ES-I3 (cell line): Measurements from ENCODE around the gene PRKG1.
"Not testable (repeated sequence)": the region's sequence is repeated elsewhere in the genome, so short reads cannot be mapped to it uniquely, and the experiment has no call there.

Experiments used
- H3K36me3 ChIP-seq: 2 replicates; pipeline ENCODE4 v1.6.1; 2013; ENCODE audit warnings: mild to moderate bottlenecking, low read length, control low read depth, moderate library complexity; ENCODE audit not compliant: insufficient read depth
- H3K4me1 ChIP-seq: 2 replicates; pipeline ENCODE4 v1.6.1; 2013; ENCODE audit warnings: mild to moderate bottlenecking, control low read depth, low read length; ENCODE audit not compliant: insufficient read depth
- H3K9ac ChIP-seq: 2 replicates; pipeline ENCODE4 v1.6.1; 2013; ENCODE audit warnings: low read depth, mild to moderate bottlenecking, low read length, moderate library complexity
- H3K9me3 ChIP-seq: 2 replicates; pipeline ENCODE4 v1.6.1; 2013; ENCODE audit warnings: mild to moderate bottlenecking, low read length, moderate library complexity; ENCODE audit not compliant: control insufficient read depth, insufficient read depth

PRKG1 gene

DNA sequence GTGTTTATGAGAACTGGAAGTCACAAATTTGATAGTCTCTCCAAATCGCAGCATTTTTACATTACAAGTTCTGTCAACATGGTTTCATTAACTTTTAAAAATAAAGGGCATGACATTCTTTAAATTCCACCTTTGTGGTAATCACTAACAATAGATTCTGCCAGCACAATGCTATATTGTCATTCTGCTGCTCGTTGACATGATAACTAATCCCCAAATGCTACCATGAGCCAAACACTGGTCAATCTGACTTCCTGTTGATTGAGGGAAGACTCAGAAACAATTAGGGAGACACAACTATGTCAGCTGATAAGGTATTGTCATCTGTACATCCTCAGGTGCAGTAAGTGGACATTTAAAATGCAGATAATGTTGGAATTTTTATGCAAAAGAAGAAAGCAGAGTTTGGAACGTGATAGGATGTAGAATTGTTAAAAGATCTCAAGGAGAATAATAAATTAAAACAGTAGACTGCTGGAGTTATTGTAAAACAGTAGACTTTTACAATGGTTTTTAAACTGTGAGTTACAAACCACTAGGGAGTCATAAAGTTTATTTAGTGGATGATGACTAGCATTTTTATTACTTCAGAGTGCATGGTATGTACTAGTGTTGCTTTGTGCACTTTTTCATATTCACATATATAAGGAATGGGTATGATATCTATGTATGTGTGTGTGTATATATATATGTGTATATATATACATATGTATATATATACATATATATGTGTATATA lies 1113.4 kb downstream of the PRKG1 start:
- no peaks in the 10 kb centered on the region for H3K9me3 ChIP-seq
- H3K4me1 ChIP-seq, result peaks cover 5% of the 10 kb centered on the region; the same call in 1 of the 2 replicates
- H3K36me3 ChIP-seq, result no peaks in the 10 kb centered on the region
- H3K9ac ChIP-seq, result no peak overlapping the region

DNA sequence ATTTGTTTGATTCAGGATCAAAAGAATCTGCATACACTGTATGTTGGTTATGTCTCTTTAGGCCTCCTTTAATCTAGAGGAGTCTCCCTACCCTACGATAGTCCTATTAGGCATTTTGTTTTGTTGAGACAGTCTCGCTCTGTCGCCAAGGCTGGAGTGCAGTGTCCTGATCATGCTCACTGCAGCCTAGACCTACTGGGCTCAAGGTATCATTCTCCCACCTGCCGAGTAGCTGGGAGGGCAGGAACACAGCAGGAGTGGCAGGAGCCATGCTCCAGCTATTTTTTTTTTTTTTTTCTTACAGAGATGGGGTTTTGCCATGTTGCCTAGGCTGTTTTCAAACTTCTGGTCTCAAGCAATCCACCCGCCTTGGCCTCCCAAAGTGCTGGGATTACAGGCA lies 1116.8 kb downstream of the PRKG1 start:
- Histone ChIP-seq H3K9me3 (no peaks in the 10 kb centered on the region), H3K36me3 (no peaks in the 10 kb centered on the region), H3K4me1 (peaks cover 5% of the 10 kb centered on the region; the same call in 1 of the 2 replicates), H3K9ac (no peak overlapping the region)

DNA sequence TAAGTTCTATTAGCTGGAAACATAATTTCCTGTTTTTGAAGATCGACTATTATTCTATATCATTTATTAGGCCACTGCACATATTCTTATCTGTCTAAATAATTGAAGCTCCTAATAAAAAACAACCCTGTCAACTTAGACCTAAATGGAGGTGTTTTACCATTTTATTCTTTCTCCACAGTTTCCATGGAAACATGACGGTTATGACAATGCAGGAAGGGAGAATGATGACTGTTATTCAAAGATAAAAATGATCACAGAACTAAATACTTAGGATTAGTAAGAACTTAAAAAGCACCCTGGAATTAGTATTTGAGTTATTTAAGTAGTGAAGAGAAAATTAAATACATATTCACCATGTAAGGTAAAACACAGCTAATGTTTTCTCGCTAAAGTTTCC lies 1119.9 kb downstream of the PRKG1 start:
- Histone ChIP-seq H3K9ac (no peak overlapping the region), H3K9me3 (no peaks in the 10 kb centered on the region), H3K36me3 (no peaks in the 10 kb centered on the region), H3K4me1 (no peaks in the 10 kb centered on the region)

DNA sequence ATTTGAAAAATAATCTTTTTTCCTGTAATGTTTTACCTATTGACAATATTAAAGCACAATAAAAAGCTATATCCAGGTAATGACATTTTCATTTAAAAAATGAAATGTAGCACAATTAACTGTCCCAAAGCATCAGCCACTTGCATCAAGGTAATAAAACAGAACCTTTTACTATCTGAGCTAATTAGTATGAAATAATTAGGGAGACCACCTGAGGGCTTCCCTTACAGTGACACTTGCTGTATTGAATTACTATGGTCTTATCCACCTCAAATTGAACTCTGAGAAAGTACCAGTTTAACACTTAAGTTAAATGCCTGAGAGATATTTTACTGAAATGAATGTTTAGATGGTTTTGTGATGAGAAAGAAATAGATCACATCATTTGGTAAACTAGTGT lies 1120.4 kb downstream of the PRKG1 start:
- Histone ChIP-seq H3K9ac (no peak overlapping the region), H3K9me3 (no peaks in the 10 kb centered on the region), H3K4me1 (no peaks in the 10 kb centered on the region), H3K36me3 (no peaks in the 10 kb centered on the region)

DNA sequence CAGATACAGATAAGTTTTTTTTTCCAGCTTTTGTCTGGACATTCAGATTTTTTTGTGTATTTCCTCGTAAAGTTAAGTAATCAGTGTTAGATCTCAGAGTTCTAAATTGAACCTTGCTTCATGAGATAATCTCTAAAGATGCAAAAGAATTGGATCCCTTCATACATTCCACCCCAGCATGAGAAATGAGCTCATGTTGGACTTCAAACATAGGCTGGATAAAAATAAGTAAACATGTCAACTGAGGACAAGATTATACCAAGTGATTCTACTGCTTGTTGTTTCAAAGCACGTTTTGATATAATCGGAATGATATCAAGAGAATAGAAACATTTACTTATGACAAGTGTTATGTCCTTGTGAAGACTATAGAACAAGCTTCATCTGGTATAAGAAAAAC lies 1122.8 kb downstream of the PRKG1 start:
- no peaks in the 10 kb centered on the region for H3K4me1 ChIP-seq
- peaks cover under 1% of the 10 kb centered on the region; the same call in 1 of the 2 replicates for H3K9me3 ChIP-seq
- no peaks in the 10 kb centered on the region for H3K36me3 ChIP-seq
- H3K9ac ChIP-seq, result no peak overlapping the region

DNA sequence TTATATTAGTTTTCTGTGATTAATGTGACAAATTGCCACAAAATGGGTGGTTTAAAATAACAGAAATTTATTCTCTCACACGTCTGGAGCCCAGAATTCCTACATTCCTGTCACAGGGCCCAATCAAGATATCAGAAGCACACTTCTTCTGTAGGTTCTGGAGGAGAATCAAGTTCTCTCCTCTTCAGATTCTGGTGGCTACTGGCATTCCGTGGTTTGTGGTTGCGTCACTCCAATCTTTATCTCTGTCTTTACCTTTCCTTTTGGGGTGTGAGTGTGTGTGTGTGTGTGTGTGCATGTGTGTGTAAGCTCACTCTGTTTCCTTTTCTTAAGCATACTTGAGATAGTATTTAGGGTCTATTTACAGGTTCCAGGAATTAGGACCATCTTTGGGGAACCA lies 1124.3 kb downstream of the PRKG1 start:
- Histone ChIP-seq H3K36me3 (no peaks in the 10 kb centered on the region), H3K9ac (no peak overlapping the region), H3K9me3 (peaks cover 3% of the 10 kb centered on the region; the same call in 1 of the 2 replicates), H3K4me1 (no peaks in the 10 kb centered on the region)

DNA sequence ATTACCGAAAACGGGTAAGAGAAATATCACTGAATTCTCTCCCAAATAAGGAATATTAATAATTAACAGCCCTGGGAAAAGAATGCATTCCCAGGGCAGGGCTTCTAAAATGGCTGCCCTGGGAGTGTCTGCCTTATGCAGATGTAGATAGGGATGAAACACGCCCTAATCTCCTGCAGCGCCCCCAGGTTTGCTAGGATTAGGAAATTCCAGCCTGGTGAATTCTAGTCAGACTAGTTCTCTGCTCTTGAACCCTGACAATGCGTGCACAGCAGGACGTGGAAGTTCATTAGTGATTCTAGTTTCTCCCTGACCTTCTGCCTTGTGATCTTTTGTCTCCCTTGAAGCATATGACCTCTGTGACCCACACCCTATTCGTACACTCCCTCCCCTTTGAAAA lies 1130.6 kb downstream of the PRKG1 start:
- H3K9ac ChIP-seq, H3K4me1 ChIP-seq, H3K36me3 ChIP-seq, H3K9me3 ChIP-seq: not testable (repeated sequence)

DNA sequence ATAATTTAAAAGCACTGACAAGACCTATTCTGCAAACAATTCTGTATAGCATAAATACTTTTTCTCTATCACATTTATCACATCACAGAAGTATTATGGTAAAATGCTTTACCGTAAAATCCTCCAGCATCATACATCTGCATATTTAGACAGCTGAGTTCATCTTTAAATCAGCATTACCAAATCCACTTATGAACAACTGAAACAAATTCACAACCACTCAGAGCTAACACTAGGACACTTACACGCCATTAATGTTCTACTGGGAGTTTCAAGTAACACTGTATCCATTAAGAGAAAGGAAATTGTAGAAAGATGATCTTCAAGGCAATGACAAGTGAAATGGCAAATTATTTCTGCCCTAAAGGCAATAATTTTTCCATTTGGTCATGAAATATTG lies 1134.1 kb downstream of the PRKG1 start:
- H3K9me3 ChIP-seq, result no peaks in the 10 kb centered on the region
- H3K9ac ChIP-seq, result no peak overlapping the region
- H3K36me3 ChIP-seq, result no peaks in the 10 kb centered on the region
- peaks cover 16% of the 10 kb centered on the region for H3K4me1 ChIP-seq

DNA sequence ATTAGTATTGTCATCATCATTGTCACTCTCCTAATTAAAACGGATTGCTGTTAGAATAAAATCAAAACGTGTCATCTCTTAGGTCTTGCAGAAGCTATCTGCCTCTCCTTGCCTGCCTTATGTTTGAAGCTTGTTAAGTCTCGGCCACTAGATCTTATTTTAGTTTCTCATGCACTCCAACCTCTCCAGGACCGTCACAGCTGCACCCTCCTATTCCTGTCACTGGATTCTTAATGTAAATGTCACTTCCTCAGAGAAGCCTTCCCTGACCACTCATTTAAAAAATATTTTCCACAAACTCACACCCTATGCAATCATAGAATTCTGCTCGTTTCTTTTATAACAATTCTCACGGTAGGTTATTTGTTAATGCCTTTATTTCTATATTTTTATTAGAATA lies 1135.9 kb downstream of the PRKG1 start:
- peaks cover 28% of the 10 kb centered on the region for H3K4me1 ChIP-seq

DNA sequence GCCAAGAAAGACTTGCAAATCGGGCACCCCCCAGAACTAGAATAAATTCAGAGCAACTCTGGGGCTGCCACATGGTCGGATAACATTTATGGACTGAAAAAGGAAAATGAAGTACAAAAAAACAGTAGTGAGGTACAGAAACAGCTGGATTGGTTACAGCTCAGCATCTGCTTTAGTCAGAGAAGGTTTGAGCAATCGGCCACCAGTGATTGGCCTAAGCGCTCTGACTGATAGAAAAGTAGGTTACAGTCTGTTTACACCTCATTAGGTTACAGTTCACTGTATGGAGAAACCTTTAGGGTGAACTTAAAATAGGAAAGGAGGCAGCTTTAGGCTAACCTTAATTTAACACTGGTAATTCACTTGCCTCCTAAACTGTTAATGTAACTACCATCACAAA lies 1137.8 kb downstream of the PRKG1 start:
- Histone ChIP-seq H3K36me3 (no peaks in the 10 kb centered on the region), H3K9ac (no peak overlapping the region), H3K4me1 (peaks cover 34% of the 10 kb centered on the region), H3K9me3 (no peaks in the 10 kb centered on the region)

More for the DNA sequence above, 1135.9 kb downstream of the PRKG1 start:
- Histone ChIP-seq H3K36me3 (no peaks in the 10 kb centered on the region), H3K9me3 (no peaks in the 10 kb centered on the region), H3K9ac (no peak overlapping the region)

DNA sequence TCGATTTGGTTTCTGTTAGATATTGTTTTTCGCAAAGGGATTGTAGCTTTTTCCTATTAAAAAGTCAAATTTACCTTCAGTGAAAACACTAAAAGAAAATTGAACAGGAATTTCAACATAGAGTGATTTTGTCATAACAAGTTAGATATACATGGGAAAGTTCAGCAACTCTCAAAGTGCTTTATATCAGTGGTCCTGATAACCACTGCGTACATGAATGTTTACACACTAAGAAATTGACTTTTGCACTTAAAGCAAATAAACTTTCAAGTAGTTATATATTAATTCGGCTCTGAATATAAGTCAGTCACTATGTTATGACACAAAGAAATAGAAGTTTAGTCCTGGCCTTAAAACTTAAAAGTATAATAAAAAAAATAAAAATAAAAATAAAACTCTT lies 1138.5 kb downstream of the PRKG1 start:
- H3K9me3 ChIP-seq, result no peaks in the 10 kb centered on the region
- no peaks in the 10 kb centered on the region for H3K36me3 ChIP-seq
- H3K4me1 ChIP-seq, result peaks cover 34% of the 10 kb centered on the region
- H3K9ac ChIP-seq, result no peak overlapping the region; the same call in 1 of the 2 replicates

DNA sequence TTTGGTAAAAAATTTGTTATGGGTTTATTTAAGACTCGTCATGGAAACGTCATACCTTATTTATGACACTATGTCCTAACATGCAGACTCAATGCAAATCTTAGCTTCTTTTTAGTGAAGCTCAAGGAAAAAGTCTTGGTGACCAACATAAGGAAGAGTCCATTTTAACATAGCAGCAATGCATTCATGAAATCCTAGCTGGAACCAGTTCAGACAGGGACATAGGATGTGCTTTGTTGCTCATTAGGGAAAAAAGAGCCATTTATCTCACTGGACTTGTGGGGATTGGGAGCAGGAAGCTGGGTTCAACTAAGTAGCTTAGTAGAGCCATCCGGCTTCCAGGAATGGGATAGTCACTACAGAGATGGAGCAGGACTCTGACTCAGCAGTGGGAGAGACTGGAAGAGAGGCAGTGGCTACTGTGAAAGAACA lies 1139.0 kb downstream of the PRKG1 start:
- H3K9ac ChIP-seq, result no peak overlapping the region
- H3K36me3 ChIP-seq, result no peaks in the 10 kb centered on the region
- H3K4me1 ChIP-seq, result peaks cover 34% of the 10 kb centered on the region
- H3K9me3 ChIP-seq, result no peaks in the 10 kb centered on the region

DNA sequence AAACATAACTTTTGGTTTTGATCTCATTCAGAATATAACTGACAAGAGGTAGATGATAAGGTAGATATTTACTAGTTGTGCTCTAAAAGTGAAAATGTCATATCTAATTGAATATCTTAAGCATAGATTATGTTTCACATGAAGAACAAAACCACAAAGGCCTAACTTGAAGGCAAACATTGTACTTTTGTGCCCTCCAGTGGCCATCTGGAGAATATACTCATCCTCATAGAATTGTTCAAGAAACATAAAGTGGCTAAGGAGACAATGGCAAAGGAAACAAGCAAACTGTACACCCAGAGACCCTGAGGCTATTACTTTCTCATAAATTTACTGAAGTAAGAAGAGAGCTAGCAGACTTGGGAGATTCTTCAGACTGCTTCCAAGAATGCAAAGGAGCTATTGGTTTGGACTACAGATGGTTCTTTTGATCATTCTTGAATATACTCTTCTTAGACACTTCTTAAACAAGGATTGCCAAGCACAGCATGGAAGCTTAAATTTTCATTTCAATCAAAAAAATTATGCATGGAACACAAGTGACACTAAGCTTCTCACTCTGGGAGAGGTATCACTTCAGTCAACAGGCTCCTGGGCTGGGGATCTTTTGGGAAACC lies 1141.6 kb downstream of the PRKG1 start:
- H3K36me3 ChIP-seq, result no peaks in the 10 kb centered on the region
- no peaks in the 10 kb centered on the region for H3K9me3 ChIP-seq
- H3K9ac ChIP-seq, result no peak overlapping the region
- H3K4me1 ChIP-seq, result peaks cover 34% of the 10 kb centered on the region

DNA sequence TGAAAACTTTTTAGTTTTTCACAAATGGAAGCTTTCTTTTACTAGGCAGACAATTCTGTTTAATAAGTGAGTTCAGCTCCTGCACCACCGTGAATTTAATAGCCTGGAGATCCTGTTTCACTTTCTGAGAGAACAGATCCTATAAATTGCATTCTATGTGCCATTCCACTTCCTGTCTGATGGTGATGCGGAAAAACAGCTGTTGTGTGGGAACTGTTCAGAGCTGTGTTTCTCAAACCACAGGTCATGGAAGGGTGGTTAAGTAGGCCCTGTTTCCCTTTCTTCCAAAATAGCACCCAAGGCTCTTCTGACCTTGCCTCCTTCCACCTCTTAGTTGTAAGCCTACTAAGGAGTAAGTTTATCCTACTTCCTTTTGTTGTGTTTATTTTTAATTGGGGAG lies 1142.6 kb downstream of the PRKG1 start:
- no peaks in the 10 kb centered on the region for H3K36me3 ChIP-seq
- H3K4me1 ChIP-seq, result peaks cover 32% of the 10 kb centered on the region
- no peak overlapping the region for H3K9ac ChIP-seq

DNA sequence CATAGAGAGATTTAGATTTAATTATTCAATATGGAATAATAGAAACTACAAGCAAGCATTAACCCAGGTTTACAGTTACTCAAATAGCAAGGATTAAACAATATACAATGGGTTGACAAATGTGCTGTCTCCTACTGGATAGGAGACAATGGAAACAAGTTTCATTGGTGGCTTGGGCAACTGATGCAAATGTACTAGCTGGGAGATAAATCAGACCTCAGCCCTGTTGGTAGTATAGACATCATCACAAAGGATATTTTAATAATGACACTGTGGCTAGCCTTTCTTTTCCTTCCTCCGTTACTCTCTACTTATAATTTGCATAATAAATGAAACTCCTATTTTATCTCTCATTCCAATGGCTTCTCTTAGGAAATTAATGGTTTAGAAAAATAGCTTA lies 1143.2 kb downstream of the PRKG1 start:
- Histone ChIP-seq H3K9me3 (no peaks in the 10 kb centered on the region), H3K9ac (no peak overlapping the region), H3K4me1 (peaks cover 25% of the 10 kb centered on the region), H3K36me3 (no peaks in the 10 kb centered on the region)

More for the DNA sequence above, 1142.6 kb downstream of the PRKG1 start:
- H3K9me3 ChIP-seq, result no peaks in the 10 kb centered on the region
